IMR-90 (cell line): Measurements from ENCODE around the gene ENPP6. TPM values are rescaled to one million over a fixed set of nuclear protein-coding genes. Genes with fewer than 3 reads are reported as not detected.

Source experiments
- ATAC-seq: fragments of 200-7000 bp; cut with Tn5 transposase; 2 replicates; pipeline ENCODE4 v1.9.1; 2020; ENCODE audit warnings: low read depth, mild to moderate bottlenecking, moderate library complexity
- BruUV-seq: library from RNA; stranded (reverse); fragments of 400-500 nt; replicated peaks from 2 replicates; lab custom pipeline; 2021; lab: Mats Ljungman, UMichigan
- CTCF ChIA-PET: fragments of 300-600 bp; formaldehyde crosslinking; extraction: SDS; loops from one replicate; lab custom pipeline; 2021; ENCODE audit warnings: antibody characterized with exemption; lab: Yijun Ruan, JAX
- POLR2A ChIA-PET: fragments of 300-600 bp; sonication (Branson Sonifier 250); formaldehyde crosslinking; loops from one replicate; lab custom pipeline; 2022; ENCODE audit warnings: antibody characterized with exemption; ENCODE audit not compliant: unreplicated experiment; lab: Charles Lee
- DNase-seq: peaks from one replicate; pipeline ENCODE4 v3.0.0; 2013
- H2AFZ ChIP-seq: replicated peaks from 2 replicates; pipeline ENCODE3; 2013; ENCODE audit warnings: low read length, mild to moderate bottlenecking; ENCODE audit not compliant: poor library complexity
- H2AK5ac ChIP-seq: 2 replicates; pipeline ENCODE4 v1.6.1; 2013; ENCODE audit warnings: low read depth, low read length, inconsistent platforms
- H2AK9ac ChIP-seq: replicated peaks from 2 replicates; pipeline ENCODE3; 2013; ENCODE audit warnings: mild to moderate bottlenecking, low read depth, low read length, moderate library complexity; ENCODE audit not compliant: poor library complexity
- H2BK120ac ChIP-seq: 2 replicates; pipeline ENCODE4 v1.6.1; 2013; ENCODE audit warnings: low read depth, low read length, inconsistent platforms
- H2BK15ac ChIP-seq: 3 replicates; pipeline ENCODE4 v1.6.1; 2013; ENCODE audit warnings: low read depth, low read length, inconsistent platforms
- H2BK20ac ChIP-seq: 2 replicates; pipeline ENCODE4 v1.6.1; 2013; ENCODE audit warnings: low read depth, mild to moderate bottlenecking, inconsistent platforms, low read length, moderate library complexity
- H2BK5ac ChIP-seq: 2 replicates; pipeline ENCODE4 v1.6.1; 2013; ENCODE audit warnings: mild to moderate bottlenecking, low read depth, low read length, inconsistent platforms; ENCODE audit not compliant: poor library complexity, severe bottlenecking
- H3K14ac ChIP-seq: replicated peaks from 2 replicates; pipeline ENCODE4 v1.6.1; 2013; ENCODE audit warnings: low read depth, low read length, inconsistent platforms
- H3K18ac ChIP-seq: 2 replicates; pipeline ENCODE4 v1.6.1; 2013; ENCODE audit warnings: low read depth, low read length, control low read depth
- H3K23ac ChIP-seq: 2 replicates; pipeline ENCODE4 v1.6.1; 2013; ENCODE audit warnings: low read depth, low read length, inconsistent platforms
- H3K27ac ChIP-seq: 2 replicates; pipeline ENCODE4 v1.5.1; 2013; ENCODE audit warnings: mild to moderate bottlenecking, control low read depth, low read length; ENCODE audit not compliant: insufficient read depth
- H3K27me3 ChIP-seq: 2 replicates; pipeline ENCODE4 v1.6.1; 2013; ENCODE audit warnings: low read length; ENCODE audit not compliant: control insufficient read depth, insufficient read depth
- H3K36me3 ChIP-seq: 2 replicates; pipeline ENCODE4 v1.6.1; 2013; ENCODE audit warnings: low read length, mixed read lengths; ENCODE audit not compliant: control insufficient read depth, insufficient read depth
- H3K4ac ChIP-seq: 2 replicates; pipeline ENCODE4 v1.6.1; 2013; ENCODE audit warnings: low read depth, low read length, inconsistent platforms
- H3K4me1 ChIP-seq: 2 replicates; pipeline ENCODE4 v1.6.1; 2013; ENCODE audit warnings: low read length, mixed read lengths; ENCODE audit not compliant: control insufficient read depth, insufficient read depth
- H3K4me2 ChIP-seq: 2 replicates; pipeline ENCODE4 v1.6.1; 2013; ENCODE audit warnings: low read depth, mild to moderate bottlenecking, control low read depth, low read length, moderate library complexity
- H3K4me3 ChIP-seq: 2 replicates; pipeline ENCODE4 v1.5.1; 2013; ENCODE audit warnings: low read depth, mild to moderate bottlenecking, control low read depth, low read length, moderate library complexity; ENCODE audit not compliant: insufficient read depth
- H3K56ac ChIP-seq: 2 replicates; pipeline ENCODE4 v1.6.1; 2013; ENCODE audit warnings: low read length, inconsistent platforms; ENCODE audit not compliant: insufficient read depth; ENCODE audit errors: extremely low read depth
- H3K79me1 ChIP-seq, 2 experiments: 2 replicates each; pipeline ENCODE4 v1.6.1; 2013; ENCODE audit warnings: low read length in 2 of 2, inconsistent platforms in 1 of 2, low read depth in 1 of 2
- H3K9ac ChIP-seq: 2 replicates; pipeline ENCODE4 v1.6.1; 2013; ENCODE audit warnings: low read depth, low read length, control low read depth
- H3K9me1 ChIP-seq: 2 replicates; pipeline ENCODE4 v1.6.1; 2013; ENCODE audit warnings: low read length, inconsistent platforms; ENCODE audit not compliant: insufficient read depth
- H3K9me3 ChIP-seq: 2 replicates; pipeline ENCODE4 v1.6.1; 2013; ENCODE audit warnings: low read length; ENCODE audit not compliant: control insufficient read depth, insufficient read depth
- H4K20me1 ChIP-seq: 2 replicates; pipeline ENCODE4 v1.6.1; 2013; ENCODE audit warnings: low read length, inconsistent platforms; ENCODE audit not compliant: insufficient read depth
- H4K5ac ChIP-seq: 2 replicates; pipeline ENCODE4 v1.6.1; 2013; ENCODE audit warnings: mild to moderate bottlenecking, low read depth, low read length, control low read depth
- H4K8ac ChIP-seq, 2 experiments: 2 replicates each; pipeline ENCODE4 v1.6.1; 2013; ENCODE audit warnings: low read depth in 2 of 2, low read length in 2 of 2, control low read depth in 1 of 2, inconsistent platforms in 1 of 2
- H4K91ac ChIP-seq: 2 replicates; pipeline ENCODE4 v1.6.1; 2013; ENCODE audit warnings: low read depth, low read length, inconsistent platforms; ENCODE audit not compliant: insufficient read depth
- BHLHE40 ChIP-seq: fragments of 150-350 bp; IDR thresholded peaks from 2 replicates; pipeline ENCODE4 v1.6.1; 2016; ENCODE audit warnings: mild to moderate bottlenecking, low read depth, low read length
- CEBPB ChIP-seq: IDR thresholded peaks from 2 replicates; pipeline ENCODE4 v1.6.1; 2012; ENCODE audit warnings: low read depth, low read length, improper control_type of control experiment
- FOS ChIP-seq: fragments of 150-350 bp; IDR thresholded peaks from 2 replicates; pipeline ENCODE4 v1.6.1; 2016; ENCODE audit warnings: low read depth, low read length
- MAFK ChIP-seq: IDR thresholded peaks from 2 replicates; pipeline ENCODE4 v1.6.1; 2012; ENCODE audit warnings: low read depth, low read length, improper control_type of control experiment
- RAD21 ChIP-seq: IDR thresholded peaks from 2 replicates; pipeline ENCODE4 v1.6.1; 2012; ENCODE audit warnings: low read length, improper control_type of control experiment
- RFX5 ChIP-seq: IDR thresholded peaks from 2 replicates; pipeline ENCODE4 v1.8.0; 2012; ENCODE audit warnings: low read depth, mild to moderate bottlenecking, low read length, moderate library complexity
- SMC3 ChIP-seq: fragments of 150-350 bp; IDR thresholded peaks from 2 replicates; pipeline ENCODE4 v1.6.1; 2016; ENCODE audit warnings: low read depth, mild to moderate bottlenecking, antibody characterized with exemption, low read length, moderate library complexity
- WGBS, 2 experiments: methylation state at CpG; one replicate each; pipeline versions ENCODE4 v1.1.5 to v1.1.7; 2013; ENCODE audit warnings: missing lambda C conversion rate in 2 of 2; ENCODE audit not compliant: insufficient read length in 1 of 2; ENCODE audit errors: extremely low coverage in 2 of 2; 5-methylcytosine and 5-hydroxymethylcytosine counted together
- dilution Hi-C: fragments of 300-500 bp; cut with HindIII; formaldehyde crosslinking; loops from one replicate; pipeline ENCODE4 v1.14.3; 2018; ENCODE audit warnings: low sequenced_read_pairs; ENCODE audit not compliant: unreplicated experiment
- in situ Hi-C: fragments of 300-500 bp; cut with MboI; formaldehyde crosslinking; loops from 3 replicates; pipeline ENCODE4 v1.14.3; 2019; ENCODE audit warnings: low sequenced_read_pairs, inconsistent platforms, mixed read lengths
- intact Hi-C: fragments of 100-400 bp; cut with micrococcal nuclease; formaldehyde crosslinking; loops from 2 replicates; pipeline ENCODE4 v1.10.0; 2022
- polyA plus RNA-seq, 3 experiments: library from polyadenylated mRNA; depleted of rRNA; stranded (reverse); fragments of >200 nt; gene quantifications; 2 replicates each; pipeline ENCODE4 v1.2.3, GENCODE V29; 2012; ENCODE audit warnings: low replicate concordance in 1 of 3
- total RNA-seq: library from RNA; depleted of rRNA; stranded (reverse); fragments of >200 nt; gene quantifications from 2 replicates; pipeline ENCODE4 v1.2.3, GENCODE V29; 2012
- TF ChIP-seq, protein P1 (sequence below): conservative IDR thresholded peaks from 2 replicates; pipeline ENCODE4 v1.5.1; 2012; ENCODE audit warnings: mild to moderate bottlenecking, low read depth, low read length, improper control_type of control experiment

ENPP6 gene
- total and polyA plus RNA-seq, 2 of the 4 experiments (the other 2 are of a cell fraction), result not detected

DNA sequence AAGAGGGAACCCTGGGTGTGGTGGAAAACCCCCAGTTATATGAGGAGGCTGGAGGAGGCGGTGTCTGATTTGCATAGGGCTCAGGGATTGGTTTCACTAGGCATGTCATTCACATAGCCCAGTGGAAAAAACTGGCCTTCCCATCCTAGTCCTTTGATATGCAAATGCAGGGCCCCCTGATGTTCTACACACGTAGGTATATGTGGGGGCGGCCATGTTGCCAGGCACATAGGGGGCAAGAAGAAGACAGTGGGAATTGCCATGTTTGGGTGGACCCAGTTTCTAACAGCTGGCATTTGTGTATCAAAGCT is 34.0 kb upstream of the ENPP6 start:
- no peak overlapping the region for H2BK5ac ChIP-seq
- H3K36me3 ChIP-seq, result no peaks in the 10 kb centered on the region
- no peaks in the 10 kb centered on the region for H3K79me1 ChIP-seq
- CTCF ChIA-PET, result interaction anchor here (0.7 to 1.5 kb wide), 3 partner anchors 11 to 942 kb away, joined by 3 to 6 read pairs (median 4); no protein-coding TSS in a partner anchor
- no peak overlapping the region for H2AK9ac ChIP-seq
- no peak for DNase-seq
- BruUV-seq, result no TSS peak
- H3K9ac ChIP-seq, result no peak overlapping the region
- no peak overlapping the region for H3K14ac ChIP-seq
- H3K4me2 ChIP-seq, result no peak overlapping the region
- dilution Hi-C loops, result no loop called here
- WGBS, 2 experiments, result no CpG with 5 or more reads among the region's 3 CpGs
- H3K4me1 ChIP-seq, result no peaks in the 10 kb centered on the region
- H4K5ac ChIP-seq, result no peak overlapping the region
- H2AFZ ChIP-seq, result no peak overlapping the region
- no peak overlapping the region for H3K23ac ChIP-seq
- no peaks in the 10 kb centered on the region for H3K9me1 ChIP-seq
- H2BK15ac ChIP-seq, result no peak overlapping the region
- H3K27me3 ChIP-seq, result no peaks in the 10 kb centered on the region
- H3K4me3 ChIP-seq, result no peak overlapping the region
- no peaks in the 10 kb centered on the region for H3K9me3 ChIP-seq
- intact Hi-C loops, result loop anchor here (1.0 kb wide), 1 partner anchor 411 kb away; no protein-coding TSS in a partner anchor
- POLR2A ChIA-PET, result no interaction called here
- no peak overlapping the region for H2AK5ac ChIP-seq
- no peak for TF ChIP-seq CEBPB
- no peak for TF ChIP-seq SMC3
- no peak for TF ChIP-seq RFX5
- TF ChIP-seq FOS, result no peak
- TF ChIP-seq, protein P1, sequence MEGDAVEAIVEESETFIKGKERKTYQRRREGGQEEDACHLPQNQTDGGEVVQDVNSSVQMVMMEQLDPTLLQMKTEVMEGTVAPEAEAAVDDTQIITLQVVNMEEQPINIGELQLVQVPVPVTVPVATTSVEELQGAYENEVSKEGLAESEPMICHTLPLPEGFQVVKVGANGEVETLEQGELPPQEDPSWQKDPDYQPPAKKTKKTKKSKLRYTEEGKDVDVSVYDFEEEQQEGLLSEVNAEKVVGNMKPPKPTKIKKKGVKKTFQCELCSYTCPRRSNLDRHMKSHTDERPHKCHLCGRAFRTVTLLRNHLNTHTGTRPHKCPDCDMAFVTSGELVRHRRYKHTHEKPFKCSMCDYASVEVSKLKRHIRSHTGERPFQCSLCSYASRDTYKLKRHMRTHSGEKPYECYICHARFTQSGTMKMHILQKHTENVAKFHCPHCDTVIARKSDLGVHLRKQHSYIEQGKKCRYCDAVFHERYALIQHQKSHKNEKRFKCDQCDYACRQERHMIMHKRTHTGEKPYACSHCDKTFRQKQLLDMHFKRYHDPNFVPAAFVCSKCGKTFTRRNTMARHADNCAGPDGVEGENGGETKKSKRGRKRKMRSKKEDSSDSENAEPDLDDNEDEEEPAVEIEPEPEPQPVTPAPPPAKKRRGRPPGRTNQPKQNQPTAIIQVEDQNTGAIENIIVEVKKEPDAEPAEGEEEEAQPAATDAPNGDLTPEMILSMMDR, result no peak
- TF ChIP-seq BHLHE40, result no peak
- no peak for TF ChIP-seq RAD21
- no peak for TF ChIP-seq MAFK
- H3K27ac ChIP-seq, result no peak overlapping the region
- H3K18ac ChIP-seq, result no peak overlapping the region
- ATAC-seq, result no peak
- no peak overlapping the region for H4K91ac ChIP-seq
- H2BK120ac ChIP-seq, result no peak overlapping the region
- no peak overlapping the region for H3K56ac ChIP-seq
- no peak overlapping the region for H3K4ac ChIP-seq
- in situ Hi-C loops, result no loop called here
- no peak overlapping the region for H2BK20ac ChIP-seq
- H4K20me1 ChIP-seq, result no peaks in the 10 kb centered on the region
- H4K8ac ChIP-seq, result no peak overlapping the region
